ENCODE measurements around the gene RTEL1. TPM values are rescaled to one million over a fixed set of nuclear protein-coding genes. Genes with fewer than 3 reads are reported as not detected.
"Not testable (repeated sequence)": the region's sequence is repeated elsewhere in the genome, so short reads cannot be mapped to it uniquely, and the experiment has no call there.

RTEL1 gene
- polyA plus RNA-seq, 1 of the 3 experiments (the other 2 are of a cell fraction): 9.9 TPM

GRCh38 chr20:63613863-63614594 is 44.1 kb upstream of the RTEL1 start:
- DNase-seq: not testable (repeated sequence)

GRCh38 chr20:63617092-63617875 is 40.8 kb upstream of the RTEL1 start:
- no peak overlapping the region for H3K27ac ChIP-seq (ENCODE audit: low read depth in 2 of 2, low read length in 1 of 2)
- ChIA-PET POLR2A (interaction anchor here (0.6 kb wide), 1 partner anchor 10 kb away, joined by 3 read pairs; no protein-coding TSS in a partner anchor), CTCF (interaction anchor here (1.2 to 2.3 kb wide), 4 partner anchors 10 to 422 kb away, joined by 3 to 7 read pairs (median 4); partner anchors contain the start of genes GMEB2 and PTK6)
- no peaks in the 10 kb centered on the region for H3K27me3 ChIP-seq (ENCODE audit: insufficient read depth)
- no peak overlapping the region for H3K4me3 ChIP-seq (ENCODE audit: low read depth in 2 of 2, low read length in 1 of 2)
- H3F3A ChIP-seq (replicated peaks; ENCODE audit: insufficient read depth): no peaks in the 10 kb centered on the region
- no peak overlapping the region for H2AFZ ChIP-seq (ENCODE audit: low read depth)
- H3K9me2 ChIP-seq: no peaks in the 10 kb centered on the region
- TF ChIP-seq ELF1 (IDR thresholded peaks at IDR 0.05) (no peak), EZH2phosphoT487 (IDR thresholded peaks at IDR 0.05; ENCODE audit: borderline replicate concordance, low read depth) (no peak), NRF1 (IDR thresholded peaks at IDR 0.05; ENCODE audit: low read depth, low read length) (no peak), TAF1 (IDR thresholded peaks at IDR 0.05; ENCODE audit: borderline replicate concordance, low read depth, low read length) (no peak)
- H4K20me1 ChIP-seq (ENCODE audit: insufficient read depth): no peaks in the 10 kb centered on the region
- peaks cover 34% of the 10 kb centered on the region for H3K79me2 ChIP-seq (ENCODE audit: insufficient read depth)
- no peak overlapping the region for H3K9ac ChIP-seq
- H3K9me3 ChIP-seq: no peaks in the 10 kb centered on the region
- no peak for DNase-seq
- no peaks in the 10 kb centered on the region; a peak in 1 of 4 replicates for H3K4me1 ChIP-seq (ENCODE audit: control insufficient read depth in 1 of 2, insufficient read depth in 2 of 2, low read depth in 1 of 2, low read length in 1 of 2)
- no peak overlapping the region for H3K4me2 ChIP-seq
- peaks cover 7 to 12% of the 10 kb centered on the region in 2 experiments for H3K36me3 ChIP-seq (replicated peaks in 1 of 2; ENCODE audit: control insufficient read depth in 1 of 2, insufficient read depth in 2 of 2, low read length in 1 of 2)
- 96% methylated on average over 38 of the region's 41 CpGs for WGBS (ENCODE audit: low lambda C conversion rate)

More at GRCh38 chr20:63613863-63614594, 44.1 kb upstream of the RTEL1 start:
- H3K4me3 ChIP-seq (ENCODE audit: low read depth in 2 of 2, low read length in 1 of 2); H2AFZ ChIP-seq (ENCODE audit: low read depth); H3K9me3 ChIP-seq; H3K27me3 ChIP-seq (ENCODE audit: insufficient read depth); H3K9me2 ChIP-seq; POLR2A ChIA-PET; H4K20me1 ChIP-seq (ENCODE audit: insufficient read depth); H3K4me2 ChIP-seq; H3K4me1 ChIP-seq (ENCODE audit: control insufficient read depth in 1 of 2, insufficient read depth in 2 of 2, low read depth in 1 of 2, low read length in 1 of 2); H3K27ac ChIP-seq (ENCODE audit: low read depth in 2 of 2, low read length in 1 of 2); H3K9ac ChIP-seq; H3F3A ChIP-seq (replicated peaks; ENCODE audit: insufficient read depth): not testable (repeated sequence)
- Histone ChIP-seq H3K79me2 (ENCODE audit: insufficient read depth) (peaks cover 12% of the 10 kb centered on the region), H3K36me3 (replicated peaks in 1 of 2; ENCODE audit: control insufficient read depth in 1 of 2, insufficient read depth in 2 of 2, low read length in 1 of 2) (peaks cover 7 to 10% of the 10 kb centered on the region in 2 experiments)
- 96% methylated on average over 17 of the region's 18 CpGs for WGBS (ENCODE audit: low lambda C conversion rate)
- TF ChIP-seq, protein P1, sequence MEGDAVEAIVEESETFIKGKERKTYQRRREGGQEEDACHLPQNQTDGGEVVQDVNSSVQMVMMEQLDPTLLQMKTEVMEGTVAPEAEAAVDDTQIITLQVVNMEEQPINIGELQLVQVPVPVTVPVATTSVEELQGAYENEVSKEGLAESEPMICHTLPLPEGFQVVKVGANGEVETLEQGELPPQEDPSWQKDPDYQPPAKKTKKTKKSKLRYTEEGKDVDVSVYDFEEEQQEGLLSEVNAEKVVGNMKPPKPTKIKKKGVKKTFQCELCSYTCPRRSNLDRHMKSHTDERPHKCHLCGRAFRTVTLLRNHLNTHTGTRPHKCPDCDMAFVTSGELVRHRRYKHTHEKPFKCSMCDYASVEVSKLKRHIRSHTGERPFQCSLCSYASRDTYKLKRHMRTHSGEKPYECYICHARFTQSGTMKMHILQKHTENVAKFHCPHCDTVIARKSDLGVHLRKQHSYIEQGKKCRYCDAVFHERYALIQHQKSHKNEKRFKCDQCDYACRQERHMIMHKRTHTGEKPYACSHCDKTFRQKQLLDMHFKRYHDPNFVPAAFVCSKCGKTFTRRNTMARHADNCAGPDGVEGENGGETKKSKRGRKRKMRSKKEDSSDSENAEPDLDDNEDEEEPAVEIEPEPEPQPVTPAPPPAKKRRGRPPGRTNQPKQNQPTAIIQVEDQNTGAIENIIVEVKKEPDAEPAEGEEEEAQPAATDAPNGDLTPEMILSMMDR (IDR thresholded peaks at IDR 0.05): peak; percentile 41
- CTCF ChIA-PET: interaction anchor here (0.6 to 1.2 kb wide), 4 partner anchors 31 to 391 kb away, joined by 3 to 4 read pairs (median 4); partner anchors contain the start of gene PTK6

DNA sequence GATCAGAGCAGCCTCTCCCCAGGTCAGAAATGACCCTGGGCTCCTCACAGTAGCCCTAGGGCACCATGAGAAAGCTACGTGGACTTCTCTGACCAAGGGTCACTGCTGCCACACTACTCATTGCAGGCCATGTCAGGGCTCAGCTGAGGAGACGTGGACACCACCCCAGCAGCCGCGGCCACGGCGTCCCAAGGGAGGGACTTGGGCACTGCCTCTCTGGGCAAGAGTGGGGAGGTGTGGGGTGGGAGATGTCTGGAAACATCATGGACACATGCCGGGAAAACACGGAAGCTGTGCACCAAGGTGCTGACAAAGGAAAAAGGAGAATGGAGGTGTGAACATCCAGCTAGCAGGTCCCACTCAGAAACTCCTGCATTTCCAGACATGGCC is 40.2 kb upstream of the RTEL1 start:
- WGBS (ENCODE audit: low lambda C conversion rate): 96% methylated on average over 7 of the region's 8 CpGs
- Histone ChIP-seq H3F3A (replicated peaks; ENCODE audit: insufficient read depth) (no peaks in the 10 kb centered on the region), H2AFZ (ENCODE audit: low read depth) (no peak overlapping the region), H3K4me1 (ENCODE audit: control insufficient read depth in 1 of 2, insufficient read depth in 2 of 2, low read depth in 1 of 2, low read length in 1 of 2) (no peaks in the 10 kb centered on the region; a peak in 1 of 4 replicates), H3K9me3 (no peaks in the 10 kb centered on the region), H3K9ac (no peak overlapping the region), H3K27me3 (ENCODE audit: insufficient read depth) (no peaks in the 10 kb centered on the region), H4K20me1 (ENCODE audit: insufficient read depth) (no peaks in the 10 kb centered on the region), H3K27ac (ENCODE audit: low read depth in 2 of 2, low read length in 1 of 2) (no peak overlapping the region), H3K36me3 (replicated peaks in 1 of 2; ENCODE audit: control insufficient read depth in 1 of 2, insufficient read depth in 2 of 2, low read length in 1 of 2) (peaks cover 7 to 12% of the 10 kb centered on the region in 2 experiments), H3K4me2 (no peak overlapping the region), H3K4me3 (ENCODE audit: low read depth in 2 of 2, low read length in 1 of 2) (no peak overlapping the region), H3K9me2 (no peaks in the 10 kb centered on the region), H3K79me2 (ENCODE audit: insufficient read depth) (peaks cover 39% of the 10 kb centered on the region)
- ChIA-PET POLR2A (interaction anchor here (0.6 kb wide), 1 partner anchor 9 kb away, joined by 3 read pairs; no protein-coding TSS in a partner anchor), CTCF (interaction anchor here (1.1 to 1.6 kb wide), 4 partner anchors 9 to 421 kb away, joined by 3 to 6 read pairs (median 4); partner anchors contain the start of gene GMEB2)
- no peak for DNase-seq
- TF ChIP-seq, protein P2, sequence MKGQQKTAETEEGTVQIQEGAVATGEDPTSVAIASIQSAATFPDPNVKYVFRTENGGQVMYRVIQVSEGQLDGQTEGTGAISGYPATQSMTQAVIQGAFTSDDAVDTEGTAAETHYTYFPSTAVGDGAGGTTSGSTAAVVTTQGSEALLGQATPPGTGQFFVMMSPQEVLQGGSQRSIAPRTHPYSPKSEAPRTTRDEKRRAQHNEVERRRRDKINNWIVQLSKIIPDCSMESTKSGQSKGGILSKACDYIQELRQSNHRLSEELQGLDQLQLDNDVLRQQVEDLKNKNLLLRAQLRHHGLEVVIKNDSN (IDR thresholded peaks at IDR 0.05; ENCODE audit: borderline replicate concordance, low read depth): no peak
- TF ChIP-seq, protein P3, sequence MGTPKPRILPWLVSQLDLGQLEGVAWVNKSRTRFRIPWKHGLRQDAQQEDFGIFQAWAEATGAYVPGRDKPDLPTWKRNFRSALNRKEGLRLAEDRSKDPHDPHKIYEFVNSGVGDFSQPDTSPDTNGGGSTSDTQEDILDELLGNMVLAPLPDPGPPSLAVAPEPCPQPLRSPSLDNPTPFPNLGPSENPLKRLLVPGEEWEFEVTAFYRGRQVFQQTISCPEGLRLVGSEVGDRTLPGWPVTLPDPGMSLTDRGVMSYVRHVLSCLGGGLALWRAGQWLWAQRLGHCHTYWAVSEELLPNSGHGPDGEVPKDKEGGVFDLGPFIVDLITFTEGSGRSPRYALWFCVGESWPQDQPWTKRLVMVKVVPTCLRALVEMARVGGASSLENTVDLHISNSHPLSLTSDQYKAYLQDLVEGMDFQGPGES (IDR thresholded peaks at IDR 0.05; ENCODE audit: low read depth, low read length): no peak
- no peak for TF ChIP-seq EZH2phosphoT487 (IDR thresholded peaks at IDR 0.05; ENCODE audit: borderline replicate concordance, low read depth)
- TF ChIP-seq ZBTB33 (IDR thresholded peaks at IDR 0.05; ENCODE audit: borderline replicate concordance, low read depth): no peak
- TF ChIP-seq, protein P4, sequence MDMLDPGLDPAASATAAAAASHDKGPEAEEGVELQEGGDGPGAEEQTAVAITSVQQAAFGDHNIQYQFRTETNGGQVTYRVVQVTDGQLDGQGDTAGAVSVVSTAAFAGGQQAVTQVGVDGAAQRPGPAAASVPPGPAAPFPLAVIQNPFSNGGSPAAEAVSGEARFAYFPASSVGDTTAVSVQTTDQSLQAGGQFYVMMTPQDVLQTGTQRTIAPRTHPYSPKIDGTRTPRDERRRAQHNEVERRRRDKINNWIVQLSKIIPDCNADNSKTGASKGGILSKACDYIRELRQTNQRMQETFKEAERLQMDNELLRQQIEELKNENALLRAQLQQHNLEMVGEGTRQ (IDR thresholded peaks at IDR 0.05; ENCODE audit: borderline replicate concordance, low read depth, low read length): no peak

Data from SK-N-SH (cell line).